PC-9 (cell line): ENCODE data around the gene DNAJB8. TPM values are rescaled to one million over a fixed set of nuclear protein-coding genes. Genes with fewer than 3 reads are reported as not detected.

ENCODE experiments used
- BruUV-seq: library from RNA; stranded (reverse); fragments of 400-500 nt; replicated peaks from 2 replicates; lab custom pipeline; 2021; lab: Mats Ljungman, UMichigan
- CTCF ChIA-PET: fragments of 300-600 bp; sonication (Branson Sonifier 250); formaldehyde crosslinking; loops from one replicate; lab custom pipeline; 2022; ENCODE audit warnings: antibody characterized with exemption; lab: Charles Lee
- POLR2A ChIA-PET: fragments of 300-600 bp; sonication (Branson Sonifier 250); formaldehyde crosslinking; loops from one replicate; lab custom pipeline; 2022; ENCODE audit warnings: antibody characterized with exemption; ENCODE audit not compliant: unreplicated experiment; lab: Charles Lee
- DNase-seq, 2 experiments: peaks; one replicate each; pipeline versions ENCODE4 v3.0.0 to v3.0.0-alpha.2; 2015 to 2022; ENCODE audit warnings: mixed read lengths in 1 of 2
- H2AFZ ChIP-seq: fragments of 200-600 bp; sonication (generic); 2 replicates; pipeline ENCODE4 v1.8.1; 2017; ENCODE audit warnings: antibody characterized with exemption
- H3F3A ChIP-seq: fragments of 200-600 bp; sonication (generic); 2 replicates; pipeline ENCODE4 v1.8.1; 2017; ENCODE audit warnings: antibody characterized with exemption, mild to moderate bottlenecking, low read depth; ENCODE audit not compliant: insufficient read depth
- H3K27ac ChIP-seq: fragments of 200-600 bp; sonication (generic); 2 replicates; pipeline ENCODE4 v1.6.1; 2016; ENCODE audit warnings: mixed run types
- H3K27me3 ChIP-seq: fragments of 200-600 bp; sonication (generic); 2 replicates; pipeline ENCODE4 v1.6.1; 2016; ENCODE audit warnings: low read depth, mixed run types; ENCODE audit not compliant: insufficient read depth
- H3K36me3 ChIP-seq: fragments of 200-600 bp; sonication (generic); 2 replicates; pipeline ENCODE4 v1.6.1; 2016; ENCODE audit warnings: low read depth, mixed run types
- H3K4me1 ChIP-seq: fragments of 200-600 bp; sonication (generic); replicated peaks from 2 replicates; pipeline ENCODE4 v1.6.1; 2016; ENCODE audit warnings: mixed run types; ENCODE audit not compliant: insufficient read depth
- H3K4me2 ChIP-seq: fragments of 200-600 bp; sonication (generic); 2 replicates; pipeline ENCODE4 v1.6.1; 2017; ENCODE audit warnings: mixed run types
- H3K4me3 ChIP-seq: fragments of 200-600 bp; sonication (generic); 2 replicates; pipeline ENCODE4 v1.6.1; 2016; ENCODE audit warnings: mixed run types
- H3K79me2 ChIP-seq: fragments of 200-600 bp; sonication (generic); 2 replicates; pipeline ENCODE4 v1.6.1; 2017; ENCODE audit warnings: low read depth, mixed run types
- H3K9me2 ChIP-seq: fragments of 200-600 bp; sonication (generic); 2 replicates; pipeline ENCODE4 v1.8.1; 2017; ENCODE audit warnings: mild to moderate bottlenecking; ENCODE audit not compliant: insufficient read depth
- H3K9me3 ChIP-seq: fragments of 200-600 bp; sonication (generic); 2 replicates; pipeline ENCODE4 v1.8.1; 2016; ENCODE audit warnings: low read depth; ENCODE audit not compliant: insufficient read depth
- H4K20me1 ChIP-seq: fragments of 200-600 bp; sonication (generic); 2 replicates; pipeline ENCODE4 v1.8.1; 2017; ENCODE audit not compliant: insufficient read depth
- EZH2 ChIP-seq: fragments of 200-600 bp; sonication (generic); IDR thresholded peaks from 2 replicates; pipeline ENCODE4 v1.8.0; 2017; ENCODE audit warnings: antibody characterized with exemption, low read depth
- intact Hi-C: fragments of 100-400 bp; cut with micrococcal nuclease; formaldehyde crosslinking; loops from one replicate; pipeline ENCODE4 v1.10.0; 2022; ENCODE audit not compliant: unreplicated experiment
- total RNA-seq: library from RNA; stranded (reverse); gene quantifications from 2 replicates; pipeline ENCODE4 v1.2.3, GENCODE V29; 2021
- TF ChIP-seq, protein P1 (sequence below): fragments of 200-600 bp; sonication (generic); conservative IDR thresholded peaks from 2 replicates; pipeline ENCODE4 v1.6.1; 2017; ENCODE audit warnings: mixed run types, antibody characterized with exemption, mild to moderate bottlenecking, moderate library complexity

Gene DNAJB8
- total RNA-seq, 1 experiment from 2014 or later, result not detected

- CTCF ChIA-PET, result no interaction called here
- no peak for TF ChIP-seq EZH2
- Histone ChIP-seq H4K20me1 (no peaks in the 10 kb centered on the region), H3F3A (peaks cover 24% of the 10 kb centered on the region; the same call in 1 of the 2 replicates), H3K9me3 (no peaks in the 10 kb centered on the region), H2AFZ (no peak overlapping the region; the same call in 1 of the 2 replicates), H3K4me2 (peak overlapping the region; percentile 87), H3K79me2 (peaks cover 36% of the 10 kb centered on the region), H3K4me3 (peak overlapping the region; percentile 47), H3K27me3 (no peaks in the 10 kb centered on the region), H3K9me2 (no peaks in the 10 kb centered on the region), H3K36me3 (no peaks in the 10 kb centered on the region), H3K27ac (peak overlapping the region; percentile 47), H3K4me1 (peaks cover 44% of the 10 kb centered on the region)
- BruUV-seq, result no TSS peak
- intact Hi-C loops, result loop anchor here (1.0 to 10.0 kb wide), 3 partner anchors 49 to 889 kb away; partner anchors contain the start of genes MCM2 and TPRA1
- POLR2A ChIA-PET, result interaction anchor here (0.8 kb wide), 1 partner anchor 42 kb away, joined by 3 read pairs; no protein-coding TSS in a partner anchor
- no peak for DNase-seq
Measured at GRCh38 chr3:128483657-128484403, 17.1 kb upstream of the DNAJB8 start.

GRCh38 chr3:128482666-128483656 is 16.3 kb upstream of the DNAJB8 start:
- POLR2A ChIA-PET, result interaction anchor here (0.6 to 0.8 kb wide), 5 partner anchors 22 to 109 kb away, joined by 3 to 37 read pairs (median 4); no protein-coding TSS in a partner anchor
- Histone ChIP-seq H2AFZ (no peak overlapping the region; the same call in 1 of the 2 replicates), H3K4me3 (peak overlapping the region; percentile 47), H3K4me1 (peaks cover 44% of the 10 kb centered on the region), H3K27ac (peak overlapping the region; percentile 47), H3K9me2 (no peaks in the 10 kb centered on the region), H4K20me1 (no peaks in the 10 kb centered on the region), H3K36me3 (no peaks in the 10 kb centered on the region), H3K27me3 (no peaks in the 10 kb centered on the region), H3K9me3 (no peaks in the 10 kb centered on the region), H3F3A (peaks cover 24% of the 10 kb centered on the region; the same call in 1 of the 2 replicates), H3K79me2 (peaks cover 36% of the 10 kb centered on the region), H3K4me2 (peak overlapping the region; percentile 87)
- TF ChIP-seq, protein P1, sequence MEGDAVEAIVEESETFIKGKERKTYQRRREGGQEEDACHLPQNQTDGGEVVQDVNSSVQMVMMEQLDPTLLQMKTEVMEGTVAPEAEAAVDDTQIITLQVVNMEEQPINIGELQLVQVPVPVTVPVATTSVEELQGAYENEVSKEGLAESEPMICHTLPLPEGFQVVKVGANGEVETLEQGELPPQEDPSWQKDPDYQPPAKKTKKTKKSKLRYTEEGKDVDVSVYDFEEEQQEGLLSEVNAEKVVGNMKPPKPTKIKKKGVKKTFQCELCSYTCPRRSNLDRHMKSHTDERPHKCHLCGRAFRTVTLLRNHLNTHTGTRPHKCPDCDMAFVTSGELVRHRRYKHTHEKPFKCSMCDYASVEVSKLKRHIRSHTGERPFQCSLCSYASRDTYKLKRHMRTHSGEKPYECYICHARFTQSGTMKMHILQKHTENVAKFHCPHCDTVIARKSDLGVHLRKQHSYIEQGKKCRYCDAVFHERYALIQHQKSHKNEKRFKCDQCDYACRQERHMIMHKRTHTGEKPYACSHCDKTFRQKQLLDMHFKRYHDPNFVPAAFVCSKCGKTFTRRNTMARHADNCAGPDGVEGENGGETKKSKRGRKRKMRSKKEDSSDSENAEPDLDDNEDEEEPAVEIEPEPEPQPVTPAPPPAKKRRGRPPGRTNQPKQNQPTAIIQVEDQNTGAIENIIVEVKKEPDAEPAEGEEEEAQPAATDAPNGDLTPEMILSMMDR, result no peak
- TF ChIP-seq EZH2, result no peak
- intact Hi-C loops, result loop anchor here (1.0 to 10.0 kb wide), 3 partner anchors 48 to 888 kb away; partner anchors contain the start of genes MCM2 and TPRA1
- DNase-seq, result peak; percentile 73 to 83
- CTCF ChIA-PET, result interaction anchor here (0.6 to 1.0 kb wide), 3 partner anchors 33 to 126 kb away, joined by 3 to 11 read pairs (median 6); no protein-coding TSS in a partner anchor
- BruUV-seq, result no TSS peak

DNA sequence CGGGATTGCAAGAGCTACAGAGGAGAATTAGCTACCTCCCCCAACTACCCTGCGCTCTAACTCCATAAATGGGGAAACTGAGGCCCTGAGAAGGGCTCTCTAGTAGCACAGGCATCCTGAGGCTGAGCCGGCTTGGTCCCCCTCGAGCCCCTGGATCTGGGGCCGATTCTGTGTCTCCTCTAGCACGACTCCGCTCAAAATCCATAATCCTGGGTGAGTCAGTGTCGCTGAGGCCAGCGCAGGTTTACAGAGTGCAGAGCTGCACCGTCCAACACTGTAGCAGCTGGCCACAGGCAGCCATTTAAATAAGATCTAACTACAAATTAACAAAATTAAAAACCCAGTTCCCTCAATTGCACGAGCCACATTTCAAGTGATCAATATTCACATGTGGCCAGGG is 15.5 kb upstream of the DNAJB8 start:
- no peaks in the 10 kb centered on the region for H4K20me1 ChIP-seq
- TF ChIP-seq EZH2, result no peak
- TF ChIP-seq, protein P1, result no peak
- H3K4me1 ChIP-seq, result peaks cover 44% of the 10 kb centered on the region
- no peak overlapping the region for H3K4me3 ChIP-seq
- ChIA-PET POLR2A (interaction anchor here (0.7 kb wide), 3 partner anchors 19 to 110 kb away, joined by 3 to 37 read pairs (median 6); no protein-coding TSS in a partner anchor), CTCF (interaction anchor here (0.6 to 1.0 kb wide), 2 partner anchors 32 to 49 kb away, joined by 3 to 11 read pairs; no protein-coding TSS in a partner anchor)
- peaks cover 31% of the 10 kb centered on the region for H3K79me2 ChIP-seq
- H3K9me3 ChIP-seq, result no peaks in the 10 kb centered on the region
- H3F3A ChIP-seq, result peaks cover 24% of the 10 kb centered on the region; the same call in 1 of the 2 replicates
- no peak overlapping the region for H3K27ac ChIP-seq
- H3K9me2 ChIP-seq, result no peaks in the 10 kb centered on the region
- H3K36me3 ChIP-seq, result no peaks in the 10 kb centered on the region
- no peaks in the 10 kb centered on the region for H3K27me3 ChIP-seq
- no peak for DNase-seq
- no TSS peak for BruUV-seq
- intact Hi-C loops, result loop anchor here (10.0 kb wide), 1 partner anchor 887 kb away; the partner anchor contains the start of genes MCM2 and TPRA1
- H2AFZ ChIP-seq, result no peak overlapping the region
- H3K4me2 ChIP-seq, result peak overlapping the region; percentile 87
